ENCODE data around the gene BMP5.

BMP5 gene

DNA sequence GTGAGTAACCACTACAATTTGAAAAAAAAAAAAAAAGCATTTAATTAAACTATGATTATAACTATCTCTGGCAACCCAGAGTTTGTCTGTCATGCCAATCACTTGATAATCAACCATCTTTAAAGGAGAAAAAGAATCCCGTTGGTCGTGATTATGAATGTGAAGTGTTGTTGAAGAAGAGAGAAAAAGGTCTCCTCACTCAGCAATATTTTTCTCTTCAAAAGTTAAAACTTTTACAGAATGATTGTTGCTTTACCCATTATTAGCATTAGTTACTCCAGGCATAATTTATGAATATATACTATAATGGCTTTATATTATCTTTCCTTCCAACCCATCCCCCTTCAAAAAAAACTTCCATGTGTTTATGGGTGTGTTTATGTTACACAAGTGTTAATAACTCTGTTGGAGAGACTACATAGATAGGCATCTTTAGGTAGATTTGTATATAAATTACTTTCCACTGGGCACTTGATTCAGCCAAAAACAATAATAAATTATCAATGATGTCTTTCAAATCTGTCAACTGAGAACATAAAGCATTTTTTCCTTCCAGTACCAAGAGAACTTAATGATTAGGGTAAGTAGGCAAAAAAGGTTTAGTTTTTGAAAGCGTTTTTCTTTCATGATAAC lies 5.1 kb downstream of the BMP5 start:
- no peak for DNase-seq

DNA sequence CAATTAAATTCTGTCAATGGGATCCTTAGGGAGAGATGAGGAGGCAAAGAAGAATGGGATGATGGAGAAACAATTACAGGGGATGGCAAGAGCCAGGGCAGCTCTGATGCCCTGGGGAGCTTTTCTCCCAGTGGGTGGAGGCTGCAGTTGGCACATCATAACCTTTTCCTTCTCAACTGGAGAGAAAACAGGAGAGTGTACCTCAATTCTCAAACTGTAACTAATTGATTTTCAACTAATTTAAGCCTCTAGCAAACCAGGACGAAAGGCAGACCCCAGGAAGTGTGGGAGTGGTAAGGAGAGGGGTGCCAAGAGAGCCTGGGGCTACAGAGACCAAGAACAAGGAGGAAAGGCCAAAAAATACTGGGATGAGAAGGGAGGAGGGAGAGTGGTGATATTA lies 5.7 kb downstream of the BMP5 start:
- DNase-seq = no peak

DNA sequence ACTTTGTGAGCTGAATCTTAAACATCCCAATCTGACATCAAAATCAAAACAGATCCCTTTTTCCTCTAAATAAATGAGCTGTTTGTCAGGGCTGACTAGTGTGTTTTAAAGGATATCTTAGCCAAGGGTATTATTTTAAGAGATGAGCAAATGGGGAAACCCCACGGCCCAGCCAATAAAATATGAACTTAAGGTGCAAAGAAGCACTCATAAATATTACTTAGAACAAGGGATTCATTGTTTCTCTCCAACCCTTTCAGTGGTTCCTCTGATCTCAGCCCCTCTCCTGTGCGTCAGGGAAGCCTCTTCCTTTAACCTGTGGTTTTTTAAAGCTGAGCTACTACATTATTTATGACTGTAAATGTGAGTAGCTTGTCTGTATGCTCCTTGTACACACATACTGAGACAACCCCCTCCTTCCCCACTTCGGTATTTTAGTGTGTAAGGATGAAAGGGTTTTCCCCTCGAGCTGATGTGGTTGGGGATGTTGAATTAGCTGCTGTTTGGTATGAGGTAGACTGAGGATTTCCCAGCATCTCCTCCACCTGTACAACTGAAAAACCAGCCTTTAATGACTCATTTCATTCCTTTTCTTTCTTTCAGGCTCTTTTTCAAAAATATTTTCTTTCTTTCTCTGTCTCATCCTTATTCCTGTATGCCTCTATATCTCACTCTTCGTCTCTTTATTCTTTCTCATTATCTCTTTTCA lies 6.5 kb downstream of the BMP5 start:
- no peak for DNase-seq

DNA sequence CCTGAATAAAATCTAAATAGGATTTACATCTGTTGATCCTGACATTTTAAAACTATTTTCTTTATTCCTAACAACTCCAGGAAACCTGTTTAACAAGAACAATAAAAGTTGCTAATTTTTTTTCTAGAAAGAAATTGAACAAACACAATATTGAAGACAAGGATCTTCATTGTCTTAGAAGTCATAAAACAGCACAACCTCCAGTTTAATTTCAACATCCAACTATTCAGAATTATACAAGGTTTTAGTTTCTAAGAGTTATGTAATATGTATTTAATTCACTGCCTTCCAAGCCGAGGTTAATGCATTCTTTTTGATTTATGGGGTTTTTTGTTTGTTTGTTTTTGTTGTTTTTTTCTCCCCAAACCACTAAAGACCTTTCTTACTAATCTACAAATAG lies 7.2 kb downstream of the BMP5 start:
- no peak for DNase-seq

DNA sequence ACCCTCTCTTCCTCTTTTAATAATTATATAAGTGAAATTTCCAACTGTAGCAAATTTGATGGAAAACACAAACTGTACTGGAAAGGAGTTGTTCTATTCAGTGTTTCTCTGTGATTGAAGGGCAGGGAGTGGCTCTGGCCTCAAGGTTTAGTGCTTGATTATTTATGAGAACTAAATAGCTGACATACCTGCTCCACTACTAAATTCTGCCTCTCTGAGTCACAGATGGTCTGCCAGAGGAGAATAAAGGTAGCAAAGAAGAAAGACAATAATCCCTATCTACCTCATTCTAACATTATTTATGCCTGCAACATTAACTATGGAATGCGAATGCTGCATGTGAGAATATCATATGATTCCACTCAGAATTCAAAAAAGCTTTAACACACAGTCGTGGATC lies 9.3 kb downstream of the BMP5 start:
- DNase-seq = no peak

DNA sequence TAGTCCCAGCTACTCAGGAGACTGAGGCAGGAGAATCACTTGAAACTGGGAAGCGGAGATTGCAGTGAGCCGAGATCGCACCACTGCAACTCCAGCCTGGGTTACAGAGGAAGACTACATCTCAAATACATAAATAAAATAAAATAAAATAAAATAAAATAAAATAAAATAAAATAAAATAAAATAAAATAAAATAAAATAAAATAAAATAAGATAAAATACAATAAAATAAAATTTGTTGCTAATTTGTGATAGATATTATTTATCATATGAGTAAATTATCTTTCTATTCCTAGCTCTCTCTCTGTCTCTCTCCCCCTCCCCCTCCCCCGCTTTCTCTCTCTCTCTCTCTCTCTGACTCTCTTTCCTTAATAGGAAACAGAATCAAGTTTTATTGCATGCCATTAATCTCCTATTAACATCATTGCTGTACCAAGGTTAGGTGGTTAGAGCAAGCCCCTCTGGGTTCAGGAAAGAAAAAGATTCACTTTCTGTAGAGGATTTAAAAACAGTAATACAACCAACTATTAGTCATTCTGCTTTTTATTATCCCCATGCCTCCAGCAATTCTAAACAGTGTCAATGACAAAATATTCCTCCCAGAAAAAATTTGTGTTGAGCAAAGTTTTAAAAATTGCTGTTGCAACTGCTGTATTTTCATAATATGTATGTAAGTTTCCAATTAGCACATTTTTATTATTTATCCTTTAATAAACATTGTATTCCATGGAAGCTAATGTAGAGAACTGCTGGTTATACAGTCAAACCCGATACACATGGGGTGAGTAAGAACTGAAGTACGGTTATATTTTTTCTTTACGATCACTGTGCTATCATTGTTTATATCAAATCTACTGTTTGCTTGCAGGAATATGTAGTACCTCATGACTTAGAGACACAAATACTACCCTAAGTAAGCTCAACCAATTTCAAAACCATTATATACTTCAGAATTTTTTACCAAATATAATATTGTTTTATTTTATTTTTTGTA lies 22.1 kb downstream of the BMP5 start:
- DNase-seq = no peak

DNA sequence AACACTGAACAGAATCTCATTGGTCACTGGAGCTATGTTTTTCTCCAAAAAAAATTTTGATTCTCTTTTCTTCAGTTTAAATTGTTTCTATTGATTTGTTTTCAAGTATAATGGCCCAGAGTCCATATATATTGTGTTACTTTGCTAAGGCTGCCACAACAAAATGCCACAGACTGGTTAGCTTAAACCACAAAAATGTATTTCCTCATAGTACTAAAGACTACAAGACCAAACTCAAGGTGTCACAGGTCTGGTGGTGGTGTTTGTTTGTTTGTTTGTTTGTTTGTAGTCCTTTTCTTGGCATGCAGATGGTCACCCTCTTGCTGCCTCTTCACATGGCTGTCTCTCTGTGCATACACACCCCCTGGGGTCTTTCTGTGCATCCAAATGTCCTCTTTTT lies 34.0 kb downstream of the BMP5 start:
- DNase-seq = no peak

DNA sequence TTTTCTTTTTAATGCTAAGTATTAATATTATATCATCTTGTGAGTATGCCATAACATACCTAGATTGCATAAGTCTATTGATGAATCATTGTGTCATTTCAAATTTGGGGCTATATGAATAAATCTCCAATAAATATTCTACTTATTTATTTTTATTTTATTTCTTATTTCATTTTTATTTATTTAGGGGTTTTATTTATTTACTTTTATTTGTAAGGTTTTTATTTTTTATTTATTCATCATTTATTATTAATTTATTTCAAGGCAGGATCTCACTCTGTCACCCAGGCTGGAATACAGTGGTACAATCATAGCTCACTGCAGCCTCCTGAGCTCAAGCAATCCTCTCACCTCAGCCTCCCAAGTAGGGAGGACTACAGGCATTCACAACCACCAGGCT lies 36.3 kb downstream of the BMP5 start:
- DNase-seq = no peak

DNA sequence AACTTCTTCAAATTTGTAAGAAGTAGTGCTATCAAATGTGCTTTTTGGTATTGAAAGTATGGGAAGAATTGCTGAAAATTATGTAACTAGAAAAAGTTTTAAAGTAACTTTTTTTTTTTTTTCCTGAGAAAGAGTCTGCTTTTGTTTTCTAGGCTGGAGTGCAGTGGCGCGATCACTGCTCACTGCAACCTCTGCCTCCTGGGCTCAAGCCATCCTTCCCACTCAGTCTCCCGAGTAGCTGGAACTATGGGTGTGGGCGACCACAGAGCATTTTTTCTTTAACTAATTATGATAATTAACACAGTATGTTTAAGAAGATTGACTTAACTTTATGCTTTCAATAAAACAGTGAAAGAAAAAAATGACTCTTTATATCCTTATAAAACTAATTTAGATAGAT lies 38.4 kb downstream of the BMP5 start:
- no peak for DNase-seq

DNA sequence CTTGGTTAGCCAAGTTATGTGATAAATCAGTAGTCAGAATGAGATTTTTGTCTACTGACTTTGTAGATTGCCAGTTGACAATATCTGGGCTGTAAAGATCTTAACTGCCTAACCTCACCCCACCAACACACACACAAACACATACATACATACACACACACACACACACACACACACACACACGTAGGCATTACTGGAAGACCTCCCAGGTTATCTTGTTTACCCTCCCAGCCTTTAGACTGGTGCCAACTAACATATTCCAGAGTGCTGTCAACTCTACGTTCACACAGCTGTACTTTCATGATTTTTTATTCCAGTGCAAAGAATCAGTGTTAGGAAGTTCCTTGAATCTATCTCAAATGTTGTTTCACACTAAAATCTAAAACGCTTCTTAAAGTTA lies 38.9 kb downstream of the BMP5 start:
- no peak for DNase-seq

DNA sequence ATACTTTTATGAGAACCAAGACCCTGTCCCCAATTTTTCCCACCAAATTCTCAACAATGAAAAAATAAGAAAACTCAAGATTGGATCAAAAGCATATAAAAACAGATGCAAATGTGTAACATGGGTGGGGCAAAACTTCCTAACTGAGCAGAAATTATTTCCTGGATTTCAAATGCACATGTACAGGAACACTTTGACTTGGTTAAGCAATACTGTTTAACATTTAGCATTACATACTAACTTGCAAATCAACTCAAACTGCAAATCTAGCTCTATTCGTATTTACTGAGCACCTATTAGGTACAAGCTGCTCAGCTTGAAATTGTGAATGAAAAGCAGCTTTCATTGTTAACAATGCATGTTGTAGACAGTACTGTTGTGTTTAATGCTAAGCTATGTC lies 40.2 kb downstream of the BMP5 start:
- DNase-seq = no peak

DNA sequence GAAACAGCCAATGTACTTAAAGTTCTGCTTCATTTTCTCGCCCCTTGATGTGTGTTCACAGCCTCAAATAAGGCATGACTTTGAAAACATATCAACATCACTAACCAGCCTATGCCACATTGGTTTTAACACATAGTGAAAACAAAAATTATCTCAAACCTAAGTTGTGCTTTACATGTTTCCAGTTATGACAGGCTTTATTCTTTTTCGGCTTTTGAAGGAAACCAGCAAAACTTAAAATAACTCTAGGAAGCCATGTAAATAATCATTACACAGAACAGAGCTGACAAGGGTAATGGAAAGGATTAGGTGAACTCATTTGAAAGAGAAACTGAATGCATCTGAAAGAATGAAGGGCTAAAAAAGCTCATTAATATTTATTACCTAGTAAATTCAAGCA lies 42.1 kb downstream of the BMP5 start:
- no peak for DNase-seq

DNA sequence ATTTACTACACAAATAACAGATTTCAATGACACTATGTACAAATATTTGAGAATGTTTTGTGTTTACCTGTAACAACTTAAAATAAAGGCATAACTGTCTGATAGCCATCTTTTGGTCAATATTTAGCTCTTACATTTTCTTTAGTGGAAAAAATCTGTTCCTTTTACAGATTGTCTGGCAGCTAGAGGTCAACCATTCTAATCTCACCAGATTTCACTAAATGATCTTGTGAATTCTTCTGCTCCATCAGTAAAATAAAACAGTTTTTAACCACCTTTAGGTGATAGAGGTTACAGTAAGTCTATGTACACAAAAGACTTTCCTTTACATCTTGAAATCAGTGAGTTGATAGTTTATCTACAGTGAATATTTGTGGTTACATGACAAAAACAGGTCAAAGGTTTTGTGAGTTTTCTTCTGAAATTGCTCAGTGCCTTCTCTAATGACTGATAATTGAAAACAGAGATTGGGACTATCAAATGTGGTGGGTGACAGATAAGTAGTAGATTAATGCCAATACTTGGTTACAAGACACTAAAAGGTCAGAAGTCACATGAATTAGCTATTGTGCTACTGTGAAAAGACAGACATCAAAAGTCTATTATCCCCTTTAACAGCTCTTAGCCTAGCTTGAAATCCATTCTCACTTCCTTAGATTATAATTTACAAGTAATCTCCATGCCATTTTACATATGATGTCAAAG lies 47.4 kb downstream of the BMP5 start:
- no peak for DNase-seq

DNA sequence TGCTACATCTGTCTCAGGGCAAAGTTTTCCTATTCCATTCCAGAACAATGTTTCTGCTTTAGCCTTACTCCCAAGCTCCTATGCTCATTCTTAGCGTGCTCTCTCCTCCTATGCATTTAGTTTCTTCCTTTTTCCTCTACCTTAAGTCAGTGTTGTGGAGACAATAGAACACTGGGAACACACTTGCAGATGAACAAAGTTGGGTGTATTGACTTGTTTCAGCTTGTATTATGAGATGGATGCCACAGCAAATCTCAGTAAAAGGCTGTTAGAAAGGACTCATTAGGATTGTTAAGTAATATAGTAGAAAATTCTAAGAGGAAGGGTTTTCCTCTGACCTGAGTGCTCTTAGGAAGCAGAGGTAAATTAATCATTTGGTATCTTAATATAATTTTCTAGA lies 48.4 kb downstream of the BMP5 start:
- DNase-seq = no peak

DNA sequence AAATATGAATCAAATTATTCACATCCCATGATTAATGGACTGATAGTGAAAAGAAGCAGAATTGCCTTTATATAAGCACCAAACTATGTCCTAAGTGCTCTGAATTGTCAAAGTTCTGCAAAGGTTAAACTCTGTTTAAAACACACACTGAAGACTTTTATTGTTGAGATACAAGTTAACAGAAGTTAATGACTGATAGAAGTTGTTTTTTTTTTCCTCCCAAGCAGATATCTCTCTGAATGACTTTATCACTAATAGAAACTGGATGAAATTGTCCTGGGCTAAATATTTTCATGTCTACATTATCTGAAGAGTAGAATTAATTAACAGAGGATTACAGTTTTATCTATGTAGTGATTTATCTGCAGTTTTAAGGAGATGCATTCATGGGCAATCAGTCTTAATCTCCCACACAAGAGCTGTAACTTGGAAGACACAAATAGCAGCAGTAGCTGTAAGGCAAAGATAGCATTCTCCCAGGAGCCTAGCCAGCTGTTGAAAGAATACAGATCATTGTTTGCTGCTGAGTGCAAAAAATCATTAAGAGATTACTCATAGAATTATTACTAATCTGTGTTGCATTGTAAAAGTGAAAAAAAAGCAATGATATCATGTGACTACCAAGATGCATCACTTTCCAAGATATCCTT lies 49.9 kb downstream of the BMP5 start:
- no peak for DNase-seq

DNA sequence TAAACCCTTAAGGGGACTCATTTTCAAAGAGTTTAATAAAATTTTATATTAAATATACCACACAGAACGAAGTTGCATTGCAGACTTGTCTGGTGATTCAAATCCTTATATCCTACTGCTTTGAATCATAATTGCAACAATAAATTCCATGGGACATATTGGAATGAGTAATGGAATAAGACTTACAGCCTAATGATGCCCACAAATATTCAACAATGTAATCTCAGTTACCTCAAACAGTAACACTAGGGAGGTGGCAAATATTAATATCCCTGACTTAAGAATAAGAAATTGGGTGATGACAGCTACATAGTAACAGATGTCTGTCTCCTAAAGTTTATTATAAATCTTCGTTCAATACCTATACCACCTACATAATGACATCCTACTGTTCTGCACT lies 52.6 kb downstream of the BMP5 start:
- no peak for DNase-seq

DNA sequence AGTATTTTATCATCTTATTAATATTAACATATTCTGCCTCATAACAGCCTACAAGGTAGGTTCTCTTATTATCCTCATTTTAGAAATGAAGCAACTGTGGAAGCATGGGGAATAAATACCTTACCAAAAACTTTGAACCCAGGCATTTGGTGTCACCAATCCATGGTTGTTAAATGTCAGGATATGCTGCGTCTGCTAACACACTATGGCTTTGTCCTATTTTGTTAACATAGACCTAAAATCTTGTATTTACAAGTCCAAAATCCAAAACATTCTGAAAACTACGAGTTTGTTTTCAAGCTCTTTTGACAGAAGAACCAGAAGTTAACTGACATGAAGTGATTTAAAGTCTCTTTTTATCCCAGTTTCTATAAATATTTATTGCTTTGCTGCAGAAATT lies 53.4 kb downstream of the BMP5 start:
- DNase-seq = no peak

DNA sequence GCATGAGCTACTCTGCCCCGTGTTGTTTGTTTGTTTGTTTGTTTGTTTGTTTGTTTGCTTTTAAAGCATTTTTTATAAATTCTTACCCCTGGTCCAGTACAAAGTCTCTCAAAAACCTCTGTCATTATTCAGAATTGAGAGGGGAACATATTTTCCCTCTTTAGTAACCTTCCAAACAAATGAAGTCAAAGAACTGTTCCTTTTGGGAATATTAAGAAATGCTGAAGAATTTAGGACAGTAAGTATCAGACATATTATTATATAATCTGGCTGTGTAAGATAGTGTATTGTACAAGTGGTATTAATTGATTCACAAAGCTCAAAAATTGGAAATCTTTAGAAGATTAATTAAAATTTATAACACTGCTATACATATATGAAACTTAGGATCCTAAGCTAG lies 54.7 kb downstream of the BMP5 start:
- no peak for DNase-seq

DNA sequence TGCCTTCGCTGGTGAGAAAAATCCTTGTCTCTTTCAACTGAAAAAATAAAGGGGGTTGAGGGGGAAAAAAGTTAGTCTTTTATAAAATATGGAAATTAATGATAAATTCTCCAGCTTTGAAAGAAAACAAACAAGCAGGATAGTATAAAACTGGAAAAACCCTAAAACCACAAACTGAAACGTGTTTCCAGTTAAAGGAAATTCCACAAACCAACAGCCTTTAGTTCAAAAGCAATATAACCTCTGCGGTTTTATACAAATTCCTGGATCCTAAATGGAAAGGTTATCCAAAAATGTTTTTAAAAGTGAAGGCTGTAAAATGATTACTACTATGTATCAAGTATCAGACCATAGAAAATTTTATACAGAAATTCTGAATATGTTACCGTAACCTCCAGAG lies 55.6 kb downstream of the BMP5 start:
- no peak for DNase-seq

DNA sequence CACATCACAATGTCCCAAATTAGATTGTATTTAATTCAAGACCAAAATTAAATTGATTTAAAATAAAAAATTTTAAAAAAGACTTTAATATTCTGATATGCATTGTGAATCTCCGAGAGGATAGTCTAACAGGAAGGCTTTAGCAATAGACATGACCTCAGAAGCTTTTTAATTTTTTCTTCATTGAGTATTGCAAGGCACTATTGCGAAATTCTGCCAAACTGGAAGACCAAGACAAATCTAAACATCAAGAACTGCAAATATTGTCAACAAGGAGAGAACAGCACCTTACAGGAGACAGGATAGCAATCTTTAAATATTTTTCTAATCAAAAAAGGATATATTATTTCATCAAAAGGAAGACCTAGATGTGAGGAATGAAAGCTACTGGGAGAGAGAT lies 56.9 kb downstream of the BMP5 start:
- DNase-seq = no peak

DNA sequence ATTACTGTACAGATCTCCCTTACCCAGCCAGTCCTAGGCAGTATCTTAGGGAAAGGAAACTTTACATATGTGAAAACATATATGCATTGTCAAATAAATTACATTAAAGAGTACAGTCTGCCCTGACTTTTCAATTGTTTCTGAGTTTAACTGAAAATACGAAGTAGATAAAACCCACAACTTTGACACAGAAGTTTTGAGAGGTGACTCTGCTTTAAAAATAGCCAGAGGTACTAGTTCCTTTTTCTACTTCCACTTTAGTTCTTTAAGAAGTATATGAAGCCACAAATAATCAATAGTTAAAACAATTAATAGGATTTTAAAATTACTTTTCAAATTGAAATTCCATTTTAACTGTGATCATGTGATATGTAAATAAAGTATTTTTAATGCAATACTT lies 62.9 kb downstream of the BMP5 start:
- DNase-seq = no peak

DNA sequence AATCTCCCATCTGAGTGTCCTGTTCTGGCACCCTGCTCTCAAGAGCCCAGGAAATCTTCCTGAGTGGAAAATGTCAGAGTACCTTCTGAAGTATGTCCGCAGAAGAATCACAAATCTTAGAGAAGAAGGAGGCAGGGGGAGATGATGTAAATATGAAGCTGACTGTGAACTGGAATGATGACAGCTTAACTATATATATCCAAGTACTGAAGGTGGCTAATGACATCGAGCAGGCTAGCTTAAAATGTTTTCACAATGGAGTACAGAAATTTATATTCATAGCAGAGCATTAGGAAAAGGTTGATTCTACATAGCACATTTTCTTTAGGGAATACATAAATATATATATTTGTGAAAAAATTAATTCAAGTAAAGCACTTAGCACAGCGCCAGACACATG lies 64.3 kb downstream of the BMP5 start:
- DNase-seq = no peak

DNA sequence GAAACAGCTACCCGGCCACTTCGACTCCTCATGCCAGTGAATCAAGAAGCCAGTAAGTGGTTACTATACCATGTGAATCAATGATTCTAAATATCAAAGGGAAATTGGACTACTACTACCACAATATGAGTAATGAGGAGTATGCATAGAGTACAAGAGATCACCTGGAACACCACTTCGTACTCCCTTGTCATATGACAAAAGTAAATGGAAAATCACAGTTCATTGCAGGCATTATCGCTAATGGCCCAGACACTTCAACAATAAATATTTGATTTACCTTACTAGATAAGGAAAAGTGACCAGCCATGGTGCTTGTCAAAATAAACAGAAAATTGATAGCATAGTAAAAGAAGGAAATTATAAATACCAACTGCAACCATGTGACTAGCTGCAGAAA lies 73.1 kb downstream of the BMP5 start:
- no peak for DNase-seq
